Astrocyte (in vitro differentiated cells and primary cell): ENCODE data around the gene TRAK1. TPM values are rescaled to one million over a fixed set of nuclear protein-coding genes. Genes with fewer than 3 reads are reported as not detected.

Source experiments
- DNase-seq: peaks from one replicate; pipeline ENCODE4 v3.0.0-alpha.2; 2010; ENCODE audit warnings: low read depth
- FAIRE-seq: peaks from 2 replicates; lab custom pipeline; 2011; peaks lifted over from hg19 to GRCh38; lab: Jason Lieb, UNC
- H2AFZ ChIP-seq: 2 replicates; pipeline ENCODE4 v1.6.0; 2012; ENCODE audit warnings: low read depth, low read length, inconsistent platforms
- H3K27ac ChIP-seq: 2 replicates; pipeline ENCODE4 v1.5.1; 2011; ENCODE audit warnings: low read depth, low read length, inconsistent platforms
- H3K27me3 ChIP-seq: 2 replicates; pipeline ENCODE4 v1.6.0; 2011; ENCODE audit warnings: low read length, inconsistent platforms; ENCODE audit not compliant: insufficient read depth
- H3K36me3 ChIP-seq: 2 replicates; pipeline ENCODE4 v1.5.1; 2011; ENCODE audit warnings: low read length, inconsistent platforms; ENCODE audit not compliant: insufficient read depth
- H3K4me1 ChIP-seq: 2 replicates; pipeline ENCODE4 v1.5.1; 2011; ENCODE audit warnings: low read length, inconsistent platforms; ENCODE audit not compliant: insufficient read depth
- H3K4me2 ChIP-seq: 2 replicates; pipeline ENCODE4 v1.6.0; 2012; ENCODE audit warnings: low read length, inconsistent platforms
- H3K4me3 ChIP-seq: 2 replicates; pipeline ENCODE4 v1.5.1; 2011; ENCODE audit warnings: low read depth, mild to moderate bottlenecking, low read length, inconsistent platforms; ENCODE audit not compliant: insufficient read depth
- H3K79me2 ChIP-seq: 2 replicates; pipeline ENCODE4 v1.6.0; 2012; ENCODE audit warnings: mild to moderate bottlenecking, low read length, inconsistent platforms; ENCODE audit not compliant: insufficient read depth
- H3K9ac ChIP-seq: 2 replicates; pipeline ENCODE4 v1.6.0; 2012; ENCODE audit warnings: mild to moderate bottlenecking, low read length, inconsistent platforms
- H3K9me3 ChIP-seq: 2 replicates; pipeline ENCODE4 v1.5.1; 2012; ENCODE audit warnings: low read depth, mild to moderate bottlenecking, low read length, inconsistent platforms; ENCODE audit not compliant: insufficient read depth
- H4K20me1 ChIP-seq: 2 replicates; pipeline ENCODE4 v1.6.0; 2012; ENCODE audit warnings: low read length, inconsistent platforms; ENCODE audit not compliant: insufficient read depth
- H3K27ac Mint-ChIP-seq: one replicate; pipeline ENCODE4 v1.8.0; 2021; ENCODE audit warnings: mild to moderate bottlenecking, mixed read lengths; ENCODE audit not compliant: unreplicated experiment
- H3K27me3 Mint-ChIP-seq: one replicate; pipeline ENCODE4 v1.8.0; 2021; ENCODE audit warnings: low read depth, mixed read lengths; ENCODE audit not compliant: unreplicated experiment
- H3K36me3 Mint-ChIP-seq: one replicate; pipeline ENCODE4 v1.8.0; 2021; ENCODE audit warnings: low read depth, mixed read lengths; ENCODE audit not compliant: unreplicated experiment
- H3K4me1 Mint-ChIP-seq: one replicate; pipeline ENCODE4 v1.8.0; 2021; ENCODE audit warnings: low read depth, mixed read lengths; ENCODE audit not compliant: unreplicated experiment
- H3K4me3 Mint-ChIP-seq: one replicate; pipeline ENCODE4 v1.8.0; 2021; ENCODE audit warnings: mild to moderate bottlenecking, moderate library complexity, mixed read lengths; ENCODE audit not compliant: unreplicated experiment
- H3K9me3 Mint-ChIP-seq: one replicate; pipeline ENCODE4 v1.8.0; 2021; ENCODE audit warnings: mild to moderate bottlenecking, mixed read lengths; ENCODE audit not compliant: unreplicated experiment
- CTCF ChIP-seq: IDR thresholded peaks from 2 replicates; pipeline ENCODE4 v1.5.1; 2011; ENCODE audit warnings: low read depth, mild to moderate bottlenecking, inconsistent platforms, low read length, moderate library complexity; ENCODE audit not compliant: insufficient read depth
- EZH2 ChIP-seq: IDR thresholded peaks from 2 replicates; pipeline ENCODE4 v1.6.1; 2012; ENCODE audit warnings: mild to moderate bottlenecking, low read length, inconsistent platforms; ENCODE audit not compliant: insufficient read depth
- total RNA-seq: library from RNA; stranded (reverse); gene quantifications from 2 replicates; pipeline ENCODE4 v1.2.1, GENCODE V29; 2021

Gene TRAK1
- total RNA-seq, 1 donor from 2014 or later = 56.2 TPM

GRCh38 chr3:42122261-42123011 is 31.3 kb downstream of the TRAK1 start:
- Mint-ChIP-seq H3K4me1 (peaks cover 40% of the 10 kb centered on the region), H3K27me3 (no peaks in the 10 kb centered on the region)

DNA sequence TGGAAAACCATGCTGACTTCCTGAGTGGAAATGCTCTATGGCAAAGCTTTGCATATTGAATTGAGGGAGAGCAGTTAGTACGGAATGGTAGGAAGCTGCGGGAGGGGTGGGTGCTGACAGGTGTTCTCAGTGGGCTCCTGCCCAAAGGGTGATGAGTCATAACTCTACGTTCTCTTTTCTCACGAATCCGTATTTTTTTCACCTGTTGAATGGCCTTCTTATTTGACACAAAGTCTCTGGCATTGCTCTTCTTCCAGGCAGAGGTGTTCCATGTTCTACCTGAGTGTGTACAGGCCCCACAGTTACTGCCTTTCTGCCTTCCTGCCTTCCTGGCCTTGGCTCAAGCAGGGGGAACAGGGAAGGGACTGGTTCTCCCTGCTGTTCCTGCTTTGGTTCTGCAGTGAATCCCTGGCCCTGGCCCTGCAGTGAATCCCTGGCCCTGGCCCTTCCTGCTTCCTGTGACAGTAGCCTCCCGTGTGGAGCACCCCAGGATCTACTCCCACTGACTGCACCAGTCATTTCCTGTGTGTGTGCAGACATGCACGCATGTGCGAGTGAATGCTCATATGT is 31.9 kb downstream of the TRAK1 start:
- FAIRE-seq = no peak

More at GRCh38 chr3:42122261-42123011, 31.3 kb downstream of the TRAK1 start:
- Histone ChIP-seq H3K4me3 (no peak overlapping the region), H3K27me3 (no peaks in the 10 kb centered on the region), H3K4me1 (peaks cover 20% of the 10 kb centered on the region), H3K27ac (no peak overlapping the region), H3K4me2 (no peak overlapping the region), H3K36me3 (no peaks in the 10 kb centered on the region), H3K9ac (no peak overlapping the region), H3K79me2 (peaks cover 26% of the 10 kb centered on the region), H2AFZ (no peak overlapping the region), H3K9me3 (no peaks in the 10 kb centered on the region), H4K20me1 (peaks cover 33% of the 10 kb centered on the region)
- no peak overlapping the region for H3K27ac Mint-ChIP-seq
- H3K9me3 Mint-ChIP-seq = no peaks in the 10 kb centered on the region
- DNase-seq (no peak), FAIRE-seq (no peak)
- H3K4me3 Mint-ChIP-seq = no peak overlapping the region
- peaks cover 13% of the 10 kb centered on the region for H3K36me3 Mint-ChIP-seq
- no peak for TF ChIP-seq CTCF
- TF ChIP-seq EZH2 = no peak

More for the DNA sequence above, 31.9 kb downstream of the TRAK1 start:
- Mint-ChIP-seq H3K27me3 (no peaks in the 10 kb centered on the region), H3K4me1 (peaks cover 35% of the 10 kb centered on the region), H3K27ac (no peak overlapping the region), H3K36me3 (peaks cover 14% of the 10 kb centered on the region), H3K4me3 (no peak overlapping the region), H3K9me3 (no peaks in the 10 kb centered on the region)
- Histone ChIP-seq H2AFZ (no peak overlapping the region), H3K9me3 (no peaks in the 10 kb centered on the region), H3K27me3 (no peaks in the 10 kb centered on the region), H3K4me1 (peaks cover 18% of the 10 kb centered on the region), H3K36me3 (no peaks in the 10 kb centered on the region), H3K27ac (no peak overlapping the region), H3K9ac (no peak overlapping the region), H4K20me1 (peaks cover 32% of the 10 kb centered on the region), H3K79me2 (peaks cover 26% of the 10 kb centered on the region), H3K4me2 (peak overlapping the region; percentile 35), H3K4me3 (no peak overlapping the region)
- no peak for DNase-seq
- no peak for TF ChIP-seq EZH2
- TF ChIP-seq CTCF = no peak
